HG02970 (cell line): ENCODE measurements around the gene FOXP4.

Experiments used
- ATAC-seq: cut with Tn5 transposase; IDR thresholded peaks from one replicate; pipeline ENCODE4 v1.9.1; 2021; ENCODE audit warnings: mild to moderate bottlenecking, moderate library complexity, moderate number of reproducible peaks; ENCODE audit not compliant: unreplicated experiment, low FRiP score

Gene FOXP4

DNA sequence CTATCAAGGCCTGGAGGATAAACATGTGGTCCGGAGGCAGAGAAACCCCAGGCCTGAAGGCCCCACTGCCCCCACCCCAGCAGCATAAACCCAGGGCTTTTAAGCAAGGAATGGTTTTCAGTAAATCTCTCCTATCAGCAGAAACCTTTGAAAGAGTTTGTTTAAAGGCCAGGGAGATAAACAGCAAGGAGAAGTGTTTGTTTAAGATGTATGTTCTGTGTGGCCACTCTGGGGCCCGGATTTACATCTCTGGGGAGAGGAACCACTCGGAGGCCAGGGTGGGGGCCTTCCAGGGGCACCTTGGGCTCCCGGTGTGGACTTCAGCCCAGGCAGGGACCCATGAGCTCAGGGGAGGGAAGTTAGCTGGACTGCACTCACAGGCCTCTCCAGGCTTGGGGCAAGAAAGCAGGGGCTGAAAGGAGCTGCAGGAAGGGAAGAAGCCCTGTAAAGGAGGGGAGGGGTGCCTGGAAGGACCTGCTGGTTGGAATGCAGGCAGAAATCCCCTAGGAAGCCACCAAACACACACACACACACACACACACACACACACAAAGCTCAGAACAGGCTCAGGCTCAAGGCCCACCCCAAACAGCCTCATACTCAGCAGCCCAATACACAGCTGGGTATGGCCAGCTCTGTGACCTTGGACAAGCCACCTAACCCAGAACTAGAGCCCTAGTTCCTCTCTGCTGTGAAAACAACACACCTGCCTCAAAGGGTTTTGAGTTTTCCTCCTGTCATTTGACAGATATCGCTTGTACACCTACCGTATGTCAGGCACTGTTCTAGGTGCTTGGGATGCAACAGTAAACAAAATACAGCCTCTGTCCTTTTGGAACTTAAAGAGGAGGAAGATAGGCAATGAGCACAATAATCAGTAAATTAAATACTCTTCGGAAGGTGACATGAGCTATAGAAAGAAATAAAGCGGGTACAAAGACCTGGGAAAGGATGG is 26.2 kb upstream of the FOXP4 start:
- ATAC-seq, result no peak

DNA sequence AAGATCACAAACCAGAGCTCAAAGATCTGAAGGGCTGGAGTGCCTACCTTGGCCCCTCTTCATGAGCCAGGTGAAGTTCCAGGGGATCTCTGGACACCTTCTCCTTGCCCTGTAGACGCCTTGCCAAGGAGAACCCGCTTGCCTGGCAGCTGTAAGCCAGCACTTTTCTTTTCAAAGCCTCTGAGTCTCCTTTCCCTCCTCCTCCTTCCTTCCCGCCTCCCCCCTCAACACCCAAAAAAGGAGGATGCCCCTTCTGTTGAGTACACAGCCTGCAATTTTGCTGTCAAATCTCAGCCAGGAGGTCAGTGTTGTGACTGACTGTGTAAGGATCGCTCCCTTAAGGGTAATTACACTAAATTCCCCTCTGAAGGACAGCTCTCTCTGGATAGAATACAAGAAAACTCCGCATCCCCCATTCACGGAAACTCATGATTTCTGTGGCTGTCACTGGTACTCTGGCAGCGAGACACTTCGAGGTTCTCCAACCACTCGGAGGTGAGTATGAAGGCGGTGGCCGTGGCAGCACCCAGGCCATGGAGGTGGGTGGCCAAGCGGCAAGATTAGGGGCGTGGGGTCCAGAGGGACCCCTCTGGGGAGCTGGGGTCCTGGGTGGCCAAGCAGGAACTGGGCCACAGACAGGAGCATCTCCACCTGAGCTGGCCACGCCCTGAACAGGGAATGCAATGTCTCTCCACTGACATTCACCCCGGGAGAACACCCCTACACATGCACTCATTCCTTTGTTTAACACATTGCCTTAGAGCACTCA is 23.2 kb upstream of the FOXP4 start:
- no peak for ATAC-seq

DNA sequence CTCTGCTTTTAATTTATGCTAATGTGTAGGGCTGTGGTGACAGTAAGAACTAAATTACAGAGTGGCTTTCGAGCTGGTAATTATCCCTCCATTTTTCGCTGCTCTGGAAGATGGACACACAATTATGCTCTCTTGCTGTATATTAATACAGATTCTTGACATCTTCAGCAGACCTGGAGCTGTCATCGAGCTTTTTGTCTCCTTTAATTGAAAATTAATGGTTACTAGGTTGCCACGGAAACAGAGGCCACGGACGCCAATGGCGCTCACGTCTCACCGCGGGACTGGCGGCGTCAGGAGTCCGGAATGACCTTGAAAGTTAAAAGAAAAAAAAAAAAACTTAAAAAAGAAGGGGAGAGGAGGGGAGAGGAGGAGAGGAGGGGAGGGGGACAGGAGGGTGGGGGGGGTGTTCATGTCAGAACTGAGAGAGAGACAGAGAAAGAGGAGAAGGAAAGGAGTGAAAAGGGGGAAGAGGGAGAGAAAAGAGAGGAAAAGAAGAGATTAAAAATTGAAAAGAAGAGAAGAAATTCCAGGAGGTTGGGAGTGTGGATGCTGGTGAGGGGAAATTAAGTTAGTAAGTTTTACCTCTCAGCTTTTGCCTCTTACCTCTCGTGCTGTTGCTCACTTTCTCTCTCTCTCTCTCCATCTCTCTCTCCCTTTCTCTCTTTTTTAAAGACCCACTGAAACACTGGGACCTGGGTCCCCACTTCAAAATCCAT is 22.1 kb upstream of the FOXP4 start:
- ATAC-seq, result no peak

DNA sequence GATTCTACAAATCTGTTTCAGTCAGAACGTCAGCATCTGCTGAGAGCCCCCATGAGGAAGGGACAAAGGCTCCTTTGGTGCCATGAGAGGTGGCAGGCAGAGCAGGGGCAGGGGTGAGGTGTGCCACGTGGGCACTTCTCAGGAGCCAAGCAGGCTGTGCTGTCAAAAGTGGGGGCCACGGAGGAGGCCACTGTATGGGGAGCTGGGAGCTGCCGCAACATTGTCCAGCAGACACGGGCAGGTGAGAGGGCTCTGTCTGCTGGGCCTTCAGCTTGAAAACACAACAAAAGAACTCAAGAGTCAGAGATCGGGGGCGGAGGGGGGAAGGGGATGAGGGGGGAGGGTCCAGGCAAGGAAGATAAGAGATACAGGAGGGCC is 21.6 kb upstream of the FOXP4 start:
- no peak for ATAC-seq

DNA sequence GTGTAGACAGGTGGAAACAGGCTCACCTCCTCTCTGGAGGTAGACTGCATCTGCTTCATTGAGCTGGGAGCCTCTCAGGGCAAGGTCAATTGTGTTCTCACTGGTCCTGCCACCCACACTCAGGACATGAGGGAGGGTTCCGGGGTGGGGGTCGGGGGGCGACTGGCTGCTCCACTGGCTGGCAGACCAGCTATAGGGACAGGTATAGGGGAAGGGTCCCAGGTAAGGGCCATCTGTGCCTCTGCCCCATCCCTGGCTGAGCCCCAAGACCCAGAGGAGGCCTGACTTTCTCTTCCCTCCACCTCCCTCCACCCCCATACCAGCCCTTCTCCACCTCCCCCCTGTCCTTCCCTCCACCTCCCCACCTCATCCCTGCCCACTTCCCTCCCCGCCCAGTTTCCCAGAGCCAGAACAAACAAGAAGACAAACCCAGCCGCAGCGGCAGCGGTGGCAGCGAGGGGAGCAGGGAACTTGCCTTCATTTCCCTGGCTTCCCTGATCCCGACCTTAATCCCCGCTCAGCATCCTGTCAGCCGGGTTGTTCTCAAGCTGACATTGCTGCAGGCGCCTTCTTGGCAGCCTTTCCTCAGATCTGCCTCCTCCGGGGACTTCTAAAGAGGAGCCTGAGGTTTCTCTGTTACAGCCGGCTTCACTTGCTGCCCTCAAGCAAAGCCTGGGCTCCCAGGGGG is 18.3 kb upstream of the FOXP4 start:
- no peak for ATAC-seq

DNA sequence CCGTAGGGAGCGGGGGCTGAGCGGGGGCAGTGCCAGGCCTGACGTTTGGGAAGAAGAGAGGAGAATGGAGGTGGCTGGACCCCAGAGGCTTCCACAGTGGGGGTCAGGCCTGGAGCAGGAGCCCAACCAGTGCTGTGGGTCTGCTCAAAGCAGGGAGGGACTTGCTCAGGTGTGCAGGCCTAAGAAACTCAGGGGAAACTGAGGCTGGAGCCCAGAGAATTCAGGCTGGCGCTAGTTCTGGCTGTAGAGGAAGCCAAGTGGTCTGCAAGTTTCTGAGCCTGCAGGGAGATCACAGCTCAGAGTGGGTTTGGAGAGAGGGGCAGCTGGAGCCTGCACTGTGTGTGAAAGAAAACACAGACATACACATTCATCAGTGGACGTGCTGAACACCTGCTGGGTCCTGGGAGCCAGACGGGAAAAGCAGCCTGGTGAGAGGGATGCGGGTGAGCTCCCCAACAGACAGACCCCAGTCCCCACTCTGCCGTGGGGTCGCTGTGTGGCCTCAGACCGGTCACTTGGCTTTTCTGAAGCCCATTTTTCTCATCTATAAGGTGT is 17.7 kb upstream of the FOXP4 start:
- ATAC-seq, result no peak

DNA sequence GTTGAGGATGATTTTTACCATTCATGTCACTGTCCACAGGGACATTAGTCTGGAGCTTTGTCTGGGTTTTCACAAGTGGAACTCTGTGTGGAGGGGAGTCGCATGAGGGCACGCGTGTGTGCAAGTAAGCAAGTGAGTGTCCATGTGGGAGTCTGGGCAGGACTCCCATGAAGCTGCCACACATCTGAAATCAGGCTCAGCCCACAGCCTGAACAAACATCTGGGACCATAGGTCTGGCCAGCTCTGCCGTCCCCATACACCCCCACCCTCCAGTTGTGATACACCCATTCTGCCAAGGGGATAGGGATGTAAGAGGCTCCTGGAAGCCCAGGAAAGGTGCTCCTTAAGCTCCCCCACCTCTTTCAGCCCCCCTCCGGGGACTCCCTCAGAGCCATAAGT is 17.1 kb upstream of the FOXP4 start:
- ATAC-seq, result no peak

DNA sequence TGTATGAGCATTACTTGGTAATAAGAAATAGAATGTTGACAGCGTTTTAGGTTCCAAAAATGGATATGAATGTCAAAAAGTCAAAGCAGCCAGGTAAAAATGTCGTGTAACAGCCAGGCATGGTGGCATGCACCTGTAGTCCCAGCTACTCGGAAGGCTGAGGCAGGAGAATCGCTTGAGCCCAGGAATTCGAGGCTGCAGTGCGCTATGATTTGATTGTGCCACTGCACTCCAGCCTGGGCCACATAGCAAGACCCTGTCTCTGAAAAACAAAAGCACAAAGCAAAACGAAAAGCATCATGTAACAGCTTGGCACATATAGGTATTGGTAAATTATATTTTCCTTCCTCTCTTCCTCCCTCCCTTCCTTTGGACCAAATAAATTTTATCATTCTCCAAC is 16.2 kb upstream of the FOXP4 start:
- no peak for ATAC-seq

DNA sequence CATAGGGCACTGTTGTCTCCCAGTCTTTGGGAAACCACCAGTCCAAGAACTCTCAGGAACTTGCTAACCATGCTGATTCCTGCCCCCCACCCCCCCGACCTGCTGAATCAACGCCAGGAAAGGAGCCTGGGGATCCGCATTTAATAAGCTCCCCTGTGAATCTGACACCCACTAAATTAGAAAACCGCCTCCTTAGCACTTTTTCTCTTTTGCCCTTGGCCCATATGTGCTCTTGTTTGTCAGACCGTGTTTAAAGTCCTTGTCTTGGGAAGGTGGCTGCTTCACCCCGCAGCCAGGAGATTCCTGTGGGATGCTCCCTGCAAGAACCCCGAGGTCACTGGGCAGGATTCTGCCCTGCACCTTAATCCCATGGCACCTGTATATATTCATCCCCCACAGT is 15.7 kb upstream of the FOXP4 start:
- no peak for ATAC-seq

DNA sequence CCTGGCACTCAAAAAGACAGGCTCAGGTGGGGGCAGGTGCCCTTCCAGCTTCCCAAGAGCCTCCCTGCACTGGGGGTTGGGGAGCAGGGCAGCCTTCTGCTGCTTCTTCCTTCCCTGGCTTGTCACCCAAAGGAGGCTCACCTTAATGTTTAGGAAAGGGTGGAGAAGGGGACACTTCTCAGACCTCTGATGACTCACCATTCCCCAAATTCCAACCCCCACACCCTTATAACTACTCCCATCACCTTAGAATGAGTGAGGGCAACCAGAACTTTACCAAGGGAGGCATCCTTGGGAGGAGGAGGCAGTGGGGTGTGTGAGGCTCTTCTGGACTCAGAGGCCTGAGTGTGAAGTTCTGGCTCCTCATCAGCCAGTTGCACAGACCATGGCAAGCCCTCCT is 15.2 kb upstream of the FOXP4 start:
- ATAC-seq, result no peak

DNA sequence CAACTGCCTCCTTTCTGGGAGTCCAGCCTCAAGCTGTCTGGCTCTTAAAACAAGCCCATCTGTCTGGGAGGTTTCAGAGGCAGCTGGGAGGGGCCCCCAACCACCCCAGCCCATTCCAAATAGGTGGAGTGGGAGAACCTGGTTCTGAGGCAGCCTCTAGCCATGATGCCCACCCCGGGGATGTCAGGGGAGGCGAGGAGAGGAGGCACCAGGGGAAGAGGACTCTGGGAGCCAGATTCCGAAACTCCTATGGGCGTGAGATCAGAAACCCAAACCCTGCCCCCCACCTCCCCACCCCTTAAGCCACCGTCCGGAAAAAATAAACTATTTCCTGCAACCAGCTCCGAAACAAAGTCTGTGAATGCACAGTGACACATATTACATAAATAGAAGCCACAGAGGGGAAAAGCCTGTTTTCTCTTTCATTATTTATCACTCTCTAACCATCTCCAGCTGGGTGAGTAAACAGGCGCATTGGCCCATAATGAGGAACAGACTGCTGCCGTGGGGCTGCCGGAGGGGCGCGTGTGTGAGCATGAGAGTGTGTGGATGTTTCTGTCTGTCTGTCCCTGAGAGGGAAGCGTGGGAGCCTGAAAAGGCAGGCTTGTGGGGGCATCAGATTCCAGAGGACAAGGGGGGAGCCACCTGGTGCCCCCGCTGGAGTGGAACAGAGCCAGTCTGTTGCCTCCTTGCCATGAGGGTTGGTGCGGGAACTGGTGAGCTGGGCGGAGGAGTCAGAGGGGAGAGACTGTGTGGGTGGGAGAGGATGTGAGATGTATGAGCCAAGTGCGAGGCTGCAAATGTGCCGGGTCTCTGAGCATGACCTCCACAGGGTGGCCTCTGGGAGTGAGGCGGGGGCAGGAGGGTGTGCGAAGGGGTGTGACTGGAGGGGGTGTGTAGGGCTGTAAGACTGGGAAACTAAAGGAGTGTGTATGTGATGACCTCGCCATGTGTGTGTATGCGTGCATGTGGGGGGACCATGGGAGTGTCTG is 14.3 kb upstream of the FOXP4 start:
- peak; percentile 80 for ATAC-seq

DNA sequence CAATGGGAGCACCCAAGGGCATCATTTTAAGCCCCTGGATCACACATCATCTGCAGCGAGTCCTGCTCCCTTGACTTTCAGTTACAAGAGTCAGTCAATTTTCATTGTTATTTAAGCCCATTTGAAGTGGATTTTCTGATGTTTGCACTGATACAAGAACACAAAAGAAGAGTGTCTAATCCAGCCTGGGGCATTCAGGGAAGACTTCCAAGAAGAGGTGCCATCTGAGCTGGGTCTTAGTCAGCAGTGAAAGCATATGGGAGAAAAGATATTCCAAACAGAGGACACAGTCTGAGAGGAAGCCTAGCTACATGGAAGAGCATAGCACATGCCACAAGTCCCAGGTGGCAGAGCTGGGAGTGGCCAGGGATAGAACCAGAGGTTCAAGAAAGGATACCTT is 10.4 kb upstream of the FOXP4 start:
- no peak for ATAC-seq

DNA sequence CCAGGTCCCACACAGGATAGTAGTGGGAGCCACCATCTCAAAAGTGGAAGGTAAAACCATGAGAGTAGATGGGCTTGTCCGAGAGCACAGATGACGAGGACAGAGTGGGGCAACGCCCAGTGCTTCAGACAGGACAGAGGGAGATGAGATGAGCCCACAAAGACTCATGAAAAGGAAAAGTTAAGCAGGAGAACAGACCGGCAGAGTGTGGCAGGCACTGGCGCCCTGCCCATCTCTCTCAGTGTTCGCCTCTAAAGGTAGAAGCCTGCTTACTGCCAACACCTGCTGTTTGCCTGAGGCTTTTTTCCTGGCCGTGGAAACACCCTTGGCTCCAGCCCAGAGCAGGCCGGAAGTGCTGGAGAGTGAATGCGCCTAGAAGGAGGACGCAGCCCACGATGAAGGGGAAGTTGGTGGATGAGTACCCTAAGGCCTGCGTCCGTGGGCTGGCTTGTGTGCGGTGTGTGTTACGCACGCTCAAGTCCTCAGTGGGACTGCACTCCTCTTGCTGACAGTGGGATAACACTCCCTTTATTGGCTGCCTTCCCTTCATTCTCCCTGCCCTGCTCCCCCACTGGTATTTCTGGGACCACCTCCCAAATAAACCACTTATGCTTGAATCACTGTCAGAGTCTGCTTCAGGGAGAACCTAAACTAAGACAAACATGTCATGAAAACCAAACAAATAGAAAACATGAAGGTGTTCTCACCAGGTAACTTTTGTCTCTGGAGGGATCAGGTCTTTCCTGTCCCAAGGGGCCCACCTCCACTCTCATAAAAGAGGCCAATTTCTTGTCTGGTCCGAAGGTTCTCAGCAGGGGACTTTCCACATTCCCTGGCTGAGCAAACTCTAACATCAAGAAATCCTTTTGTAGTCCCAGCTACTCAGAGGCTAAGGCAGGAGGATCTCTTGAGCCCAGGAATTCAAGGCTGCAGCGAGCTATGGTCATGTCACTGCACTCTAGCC is 9.1 kb upstream of the FOXP4 start:
- ATAC-seq, result no peak

DNA sequence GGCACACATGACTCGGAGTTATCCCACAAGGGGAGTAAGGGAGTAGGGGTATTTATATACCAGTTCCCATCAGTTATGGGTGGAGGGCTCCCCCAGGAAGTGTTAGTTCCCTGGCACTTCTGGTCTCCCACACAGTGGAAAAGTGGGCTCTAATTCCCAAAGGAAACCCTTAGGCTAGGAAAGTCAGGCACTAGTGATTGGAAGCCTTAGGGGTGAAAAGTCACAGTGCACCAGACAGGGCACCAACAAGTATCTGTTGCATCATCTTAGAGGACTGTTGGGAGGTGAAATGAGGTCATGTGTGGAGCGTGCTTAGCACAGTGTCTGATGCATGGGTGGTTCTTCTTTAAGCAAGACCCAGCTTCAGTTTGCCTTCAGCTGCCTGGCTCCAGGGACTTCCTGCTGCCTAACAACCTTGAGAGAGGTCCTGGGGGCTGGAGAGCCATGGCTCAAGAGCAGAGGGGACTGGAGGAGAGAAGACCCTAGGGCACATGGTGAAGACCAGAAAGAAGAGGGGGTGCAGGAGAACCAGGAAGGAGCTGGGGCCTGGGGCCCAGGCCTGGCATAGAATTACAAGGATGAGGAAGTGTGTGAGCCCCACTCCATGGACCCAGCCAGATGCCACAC is 7.5 kb upstream of the FOXP4 start:
- ATAC-seq, result no peak

DNA sequence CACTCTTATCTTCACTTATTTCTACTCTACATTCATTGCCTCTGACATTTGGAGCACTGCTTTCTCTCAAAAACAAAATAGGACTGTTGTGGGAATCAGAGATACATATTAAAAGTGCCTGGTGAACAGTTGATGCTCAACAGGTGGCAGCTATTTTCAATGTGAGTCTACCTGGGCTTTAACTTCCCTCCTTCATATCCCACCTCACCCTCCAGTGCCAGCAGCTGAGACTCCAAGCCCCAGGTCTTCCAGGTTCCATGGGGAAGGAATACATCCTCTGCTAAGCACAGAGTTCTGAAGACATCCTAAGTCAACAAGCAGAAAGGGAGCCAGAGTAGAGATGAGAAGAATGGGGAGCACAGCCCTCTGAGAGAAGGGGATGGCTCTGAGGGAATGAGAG is 7.0 kb upstream of the FOXP4 start:
- no peak for ATAC-seq

DNA sequence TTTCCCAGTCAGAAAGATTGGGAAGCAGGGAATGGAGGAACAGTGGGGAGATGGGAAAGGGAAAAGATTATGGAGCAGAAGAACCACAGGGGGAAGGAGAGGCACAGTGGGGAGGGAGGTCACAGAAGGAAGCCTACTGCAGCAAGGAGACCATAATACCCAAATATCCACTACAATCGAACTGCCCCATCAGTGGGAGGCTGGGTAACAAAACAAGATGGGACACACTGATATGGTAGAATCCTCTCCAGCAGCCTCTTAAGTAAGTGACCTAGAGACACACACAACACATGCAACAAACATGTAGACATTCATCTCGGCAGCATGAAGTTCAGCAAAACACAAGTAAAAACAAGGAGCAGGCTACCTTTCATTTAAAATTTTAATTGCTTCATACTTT is 4.8 kb upstream of the FOXP4 start:
- no peak for ATAC-seq

DNA sequence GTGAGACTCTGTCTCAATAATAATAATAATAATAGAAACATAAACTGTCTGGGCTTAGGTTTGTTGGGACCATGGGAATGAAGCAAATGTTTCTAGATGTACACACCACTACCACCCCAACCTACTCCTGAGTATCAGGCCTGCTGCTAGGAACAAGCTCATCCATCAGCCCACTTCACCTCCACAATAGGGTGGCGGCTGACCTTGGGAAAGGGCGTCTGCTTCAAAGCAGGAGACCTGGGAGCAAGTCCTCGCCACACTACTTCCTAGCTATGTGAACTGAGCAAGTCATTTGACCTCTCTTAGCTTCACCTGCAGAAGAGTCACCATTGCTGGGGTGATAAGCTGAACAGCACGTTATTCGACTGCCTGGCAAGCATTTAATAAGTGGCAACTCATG is 3.1 kb upstream of the FOXP4 start:
- ATAC-seq, result no peak
